K562 (cell line): ENCODE results near the gene HOXB8. TPM values are rescaled to one million over a fixed set of nuclear protein-coding genes. Genes with fewer than 3 reads are reported as not detected.
A peak's percentile ranks its signal among the peaks of the same experiment; 100 is the strongest.

Experiments
- CBX3 ChIP-seq, 2 experiments: IDR thresholded peaks; 1 replicate in 1 of 2; 2 replicates in 1 of 2; pipeline ENCODE4 v1.6.1; 2012; ENCODE audit warnings: inconsistent platforms in 2 of 2, low read length in 2 of 2, borderline replicate concordance in 1 of 2, control low read depth in 1 of 2
- CCNT2 ChIP-seq: IDR thresholded peaks from 2 replicates; pipeline ENCODE4 v1.6.1; 2011; ENCODE audit warnings: borderline replicate concordance, low read depth, mild to moderate bottlenecking, moderate library complexity, mixed read lengths, low read length; ENCODE audit not compliant: insufficient read length; ENCODE audit errors: extremely low read depth
- ESRRA ChIP-seq: fragments of 450-650 bp; IDR thresholded peaks from 2 replicates; pipeline ENCODE4 v1.6.1; 2014; ENCODE audit warnings: low read depth, mild to moderate bottlenecking, moderate library complexity, borderline replicate concordance
- GATA2 ChIP-seq: sonication (generic); formaldehyde crosslinking; IDR thresholded peaks from 2 replicates; pipeline ENCODE4 v1.4.0; 2020; ENCODE audit warnings: mild to moderate bottlenecking, missing genetic modification reagents
- HOMEZ ChIP-seq: fragments of 250-450 bp; sonication (Bioruptor Pico); IDR thresholded peaks from 2 replicates; pipeline ENCODE4 v1.4.0; 2020; ENCODE audit warnings: mild to moderate bottlenecking, moderate library complexity
- JUN ChIP-seq, 2 experiments: sonication (generic) in 1 of 2; formaldehyde crosslinking in 1 of 2; IDR thresholded peaks; 2 replicates each; pipeline versions ENCODE4 v1.6.1 to v1.8.0; 2012 to 2022; ENCODE audit warnings: borderline replicate concordance in 2 of 2, mild to moderate bottlenecking in 2 of 2, improper control_type of control experiment in 1 of 2, low read depth in 1 of 2, low read length in 1 of 2, missing genetic modification reagents in 1 of 2
- MAZ ChIP-seq, 2 experiments: fragments of 450-650 bp in 1 of 2; sonication (generic) in 1 of 2; formaldehyde crosslinking; IDR thresholded peaks in 1 of 2; conservative IDR thresholded peaks in 1 of 2; 2 replicates each; pipeline versions ENCODE4 v1.4.0 to v1.5.0; 2020; ENCODE audit warnings: mild to moderate bottlenecking in 1 of 2, missing genetic modification reagents in 1 of 2
- PRPF4 ChIP-seq: fragments of 200-400 bp; formaldehyde crosslinking; IDR thresholded peaks from one replicate; pipeline ENCODE4 v1.6.1; 2017; ENCODE audit warnings: low read length, low read depth, mild to moderate bottlenecking; ENCODE audit not compliant: insufficient read depth, poor library complexity, severe bottlenecking
- RBBP5 ChIP-seq: fragments of 200-600 bp; sonication (generic); IDR thresholded peaks from 2 replicates; pipeline ENCODE4 v1.6.1; 2012; ENCODE audit warnings: borderline replicate concordance, mild to moderate bottlenecking, low read length, control low read depth, inconsistent platforms; ENCODE audit not compliant: insufficient read depth, poor library complexity, severe bottlenecking
- RBFOX2 ChIP-seq: fragments of 200-400 bp; formaldehyde crosslinking; IDR thresholded peaks from 2 replicates; pipeline ENCODE4 v1.6.1; 2017; ENCODE audit warnings: low read depth, mild to moderate bottlenecking, low read length, moderate library complexity
- RBM22 ChIP-seq: fragments of 200-400 bp; formaldehyde crosslinking; IDR thresholded peaks from 2 replicates; pipeline ENCODE4 v1.6.1; 2018; ENCODE audit warnings: low read length, low read depth; ENCODE audit not compliant: poor library complexity, severe bottlenecking
- SETDB1 ChIP-seq: IDR thresholded peaks from one replicate; pipeline ENCODE4 v1.6.1; 2012; ENCODE audit warnings: low read length, control low read depth, inconsistent platforms
- SIN3B ChIP-seq: fragments of 450-650 bp; IDR thresholded peaks from 2 replicates; pipeline ENCODE4 v1.6.1; 2017; ENCODE audit warnings: low read depth, mild to moderate bottlenecking, moderate library complexity
- SMAD3 ChIP-seq: fragments of 450-650 bp; formaldehyde crosslinking; conservative IDR thresholded peaks from 2 replicates; pipeline ENCODE4 v1.4.0; 2020; ENCODE audit warnings: mild to moderate bottlenecking
- STAT5A ChIP-seq: IDR thresholded peaks from 2 replicates; pipeline ENCODE4 v1.6.1; 2012; ENCODE audit warnings: low read length, inconsistent platforms, borderline replicate concordance
- VEZF1 ChIP-seq: fragments of 200-800 bp; sonication (Bioruptor generic); IDR thresholded peaks from 2 replicates; pipeline ENCODE4 v1.6.1; 2017; ENCODE audit warnings: missing genetic modification characterization, missing compliant biosample characterization
- ZC3H8 ChIP-seq: fragments of 450-650 bp; IDR thresholded peaks from 2 replicates; pipeline ENCODE4 v1.6.1; 2017
- polyA plus RNA-seq, 8 experiments: library from polyadenylated mRNA; depleted of rRNA in 4 of 8; stranded (reverse) in 5 of 8; unstranded in 3 of 8; fragments of >200 nt; fragmentation: Nextera tagmentation in 2 of 8; fragmentation: Illumina TruSeq in 1 of 8; extraction: Ambion mirVana in 2 of 8; extraction: Trizol in 1 of 8; gene quantifications; 2 replicates each; pipeline versions ENCODE4 v1.2.1 to v1.2.3, GENCODE V29; 2011 to 2014; ENCODE audit warnings: inconsistent platforms in 1 of 8, missing spikeins in 1 of 8
- total RNA-seq, 7 experiments: library from RNA; depleted of rRNA in 6 of 7; stranded (reverse); fragments of >200 nt in 6 of 7; fragmentation: Illumina TruSeq in 2 of 7; extraction: Trizol in 2 of 7; gene quantifications; 2 replicates each; pipeline versions ENCODE4 v1.2.1 to v1.2.3, GENCODE V29; 2011 to 2021; ENCODE audit warnings: low replicate concordance in 1 of 7
- TF ChIP-seq, protein P1 (sequence below): fragments of 150-350 bp; IDR thresholded peaks from 2 replicates; pipeline ENCODE4 v1.6.1; 2014; ENCODE audit warnings: low read depth, mild to moderate bottlenecking, low read length, borderline replicate concordance

Gene HOXB8
- total and polyA plus RNA-seq, 9 of the 15 experiments (the other 6 are each of a cell fraction or from before 2014, with no cell fraction given): 0.52 to 23.8 (median 3.6) TPM

- TF ChIP-seq VEZF1 (peak; percentile 67), RBBP5 (peak; percentile 61), RBM22 (peak; percentile 59), GATA2 (CRISPR knock-in tag) (no peak), CCNT2 (peak; percentile 55), JUN (IDR thresholded peaks at IDR 0.05; ENCODE audit: borderline replicate concordance, low read depth, low read length) (no peak), JUN (CRISPR knock-in tag; IDR thresholded peaks at IDR 0.05; ENCODE audit: borderline replicate concordance) (no peak), STAT5A (no peak), CBX3 (IDR thresholded peaks at IDR 0.05; ENCODE audit: borderline replicate concordance in 1 of 2, low read length in 2 of 2) (no peak), ZC3H8 (no peak), SIN3B (0 out of 2 replicates have a peak, but pooled peaks have one; percentile 17), HOMEZ (CRISPR knock-in tag) (no peak), RBFOX2 (peak; percentile 82), SETDB1 (no peak), SMAD3 (no peak), ESRRA (no peak), MAZ (CRISPR knock-in tag; conservative IDR thresholded peaks at IDR 0.05 in 1 of 2, IDR thresholded peaks at IDR 0.05 in 1 of 2) (0 out of 4 replicates have a peak, but pooled peaks of 1 of the 2 experiments have one; percentile 51), PRPF4 (peak; percentile 70)
- TF ChIP-seq, protein P1, sequence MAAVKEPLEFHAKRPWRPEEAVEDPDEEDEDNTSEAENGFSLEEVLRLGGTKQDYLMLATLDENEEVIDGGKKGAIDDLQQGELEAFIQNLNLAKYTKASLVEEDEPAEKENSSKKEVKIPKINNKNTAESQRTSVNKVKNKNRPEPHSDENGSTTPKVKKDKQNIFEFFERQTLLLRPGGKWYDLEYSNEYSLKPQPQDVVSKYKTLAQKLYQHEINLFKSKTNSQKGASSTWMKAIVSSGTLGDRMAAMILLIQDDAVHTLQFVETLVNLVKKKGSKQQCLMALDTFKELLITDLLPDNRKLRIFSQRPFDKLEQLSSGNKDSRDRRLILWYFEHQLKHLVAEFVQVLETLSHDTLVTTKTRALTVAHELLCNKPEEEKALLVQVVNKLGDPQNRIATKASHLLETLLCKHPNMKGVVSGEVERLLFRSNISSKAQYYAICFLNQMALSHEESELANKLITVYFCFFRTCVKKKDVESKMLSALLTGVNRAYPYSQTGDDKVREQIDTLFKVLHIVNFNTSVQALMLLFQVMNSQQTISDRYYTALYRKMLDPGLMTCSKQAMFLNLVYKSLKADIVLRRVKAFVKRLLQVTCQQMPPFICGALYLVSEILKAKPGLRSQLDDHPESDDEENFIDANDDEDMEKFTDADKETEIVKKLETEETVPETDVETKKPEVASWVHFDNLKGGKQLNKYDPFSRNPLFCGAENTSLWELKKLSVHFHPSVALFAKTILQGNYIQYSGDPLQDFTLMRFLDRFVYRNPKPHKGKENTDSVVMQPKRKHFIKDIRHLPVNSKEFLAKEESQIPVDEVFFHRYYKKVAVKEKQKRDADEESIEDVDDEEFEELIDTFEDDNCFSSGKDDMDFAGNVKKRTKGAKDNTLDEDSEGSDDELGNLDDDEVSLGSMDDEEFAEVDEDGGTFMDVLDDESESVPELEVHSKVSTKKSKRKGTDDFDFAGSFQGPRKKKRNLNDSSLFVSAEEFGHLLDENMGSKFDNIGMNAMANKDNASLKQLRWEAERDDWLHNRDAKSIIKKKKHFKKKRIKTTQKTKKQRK: no peak
Measured at GRCh38 chr17:48624544-48625494, 9.7 kb upstream of the HOXB8 start (continued).
